ENCODE data around the gene CAPN15.

- TF ChIP-seq POLR2A (IDR thresholded peaks at IDR 0.05) (no peak), POLR2AphosphoS5 (IDR thresholded peaks at IDR 0.05) (no peak)
- TF ChIP-seq, protein P1, sequence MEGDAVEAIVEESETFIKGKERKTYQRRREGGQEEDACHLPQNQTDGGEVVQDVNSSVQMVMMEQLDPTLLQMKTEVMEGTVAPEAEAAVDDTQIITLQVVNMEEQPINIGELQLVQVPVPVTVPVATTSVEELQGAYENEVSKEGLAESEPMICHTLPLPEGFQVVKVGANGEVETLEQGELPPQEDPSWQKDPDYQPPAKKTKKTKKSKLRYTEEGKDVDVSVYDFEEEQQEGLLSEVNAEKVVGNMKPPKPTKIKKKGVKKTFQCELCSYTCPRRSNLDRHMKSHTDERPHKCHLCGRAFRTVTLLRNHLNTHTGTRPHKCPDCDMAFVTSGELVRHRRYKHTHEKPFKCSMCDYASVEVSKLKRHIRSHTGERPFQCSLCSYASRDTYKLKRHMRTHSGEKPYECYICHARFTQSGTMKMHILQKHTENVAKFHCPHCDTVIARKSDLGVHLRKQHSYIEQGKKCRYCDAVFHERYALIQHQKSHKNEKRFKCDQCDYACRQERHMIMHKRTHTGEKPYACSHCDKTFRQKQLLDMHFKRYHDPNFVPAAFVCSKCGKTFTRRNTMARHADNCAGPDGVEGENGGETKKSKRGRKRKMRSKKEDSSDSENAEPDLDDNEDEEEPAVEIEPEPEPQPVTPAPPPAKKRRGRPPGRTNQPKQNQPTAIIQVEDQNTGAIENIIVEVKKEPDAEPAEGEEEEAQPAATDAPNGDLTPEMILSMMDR (IDR thresholded peaks at IDR 0.05): peak in 2 of 6 experiments; percentile 15 to 16
Measured at GRCh38 chr16:495127-495748, 32.3 kb upstream of the CAPN15 start.
